ENCODE data around the gene PRRX2. TPM values are rescaled to one million over a fixed set of nuclear protein-coding genes. Genes with fewer than 3 reads are reported as not detected.

Gene PRRX2
- total and polyA plus RNA-seq, 2 of the 4 experiments (the other 2 are of a cell fraction) = 12.7 to 35.5 TPM

- Histone ChIP-seq H3K4me2 (ENCODE audit: low read depth, low read length) (no peak overlapping the region), H2BK5ac (ENCODE audit: low read depth, low read length, poor library complexity, severe bottlenecking) (no peak overlapping the region), H3K4me3 (ENCODE audit: insufficient read depth, low read depth, low read length) (no peak overlapping the region), H3K9me1 (ENCODE audit: insufficient read depth, low read length) (peaks cover 16% of the 10 kb centered on the region), H3K9me3 (ENCODE audit: control insufficient read depth, insufficient read depth, low read length) (no peaks in the 10 kb centered on the region), H3K36me3 (ENCODE audit: control insufficient read depth, insufficient read depth, low read length) (peaks cover 33% of the 10 kb centered on the region), H2AFZ (replicated peaks; ENCODE audit: low read length, poor library complexity) (no peak overlapping the region), H2AK9ac (replicated peaks; ENCODE audit: low read depth, low read length, poor library complexity) (no peak overlapping the region), H3K27ac (ENCODE audit: insufficient read depth, low read length) (no peak overlapping the region), H3K14ac (replicated peaks; ENCODE audit: low read depth, low read length) (no peak overlapping the region), H2AK5ac (ENCODE audit: low read depth, low read length) (no peak overlapping the region), H3K9ac (ENCODE audit: low read depth, low read length) (no peak overlapping the region), H3K4ac (ENCODE audit: low read depth, low read length) (no peak overlapping the region), H2BK15ac (ENCODE audit: low read depth, low read length) (no peak overlapping the region), H2BK20ac (ENCODE audit: low read depth, low read length) (no peak overlapping the region), H2BK120ac (ENCODE audit: low read depth, low read length) (no peak overlapping the region), H3K79me1 (ENCODE audit: low read depth in 1 of 2, low read length in 2 of 2) (peaks cover 7 to 51% of the 10 kb centered on the region in 2 experiments), H4K20me1 (ENCODE audit: insufficient read depth, low read length) (peaks cover 5% of the 10 kb centered on the region; the same call in 1 of the 2 replicates), H3K27me3 (ENCODE audit: control insufficient read depth, insufficient read depth, low read length) (no peaks in the 10 kb centered on the region), H4K5ac (ENCODE audit: low read depth, low read length) (no peak overlapping the region), H3K4me1 (ENCODE audit: control insufficient read depth, insufficient read depth, low read length) (peaks cover 15% of the 10 kb centered on the region), H4K91ac (ENCODE audit: insufficient read depth, low read depth, low read length) (no peak overlapping the region), H3K23ac (ENCODE audit: low read depth, low read length) (no peak overlapping the region), H3K56ac (ENCODE audit: extremely low read depth, insufficient read depth, low read length) (no peak overlapping the region), H4K8ac (ENCODE audit: low read depth in 2 of 2, low read length in 2 of 2) (no peak overlapping the region), H3K18ac (ENCODE audit: low read depth, low read length) (no peak overlapping the region)
- ATAC-seq (ENCODE audit: low read depth) = no peak
- POLR2A ChIA-PET (ENCODE audit: unreplicated experiment) = no interaction called here
- intact Hi-C loops (cut with micrococcal nuclease) (no loop called here), dilution Hi-C loops (cut with HindIII; ENCODE audit: low sequenced_read_pairs, unreplicated experiment) (no loop called here), in situ Hi-C loops (cut with MboI; ENCODE audit: low sequenced_read_pairs) (no loop called here)
- TF ChIP-seq ELK1 (IDR thresholded peaks at IDR 0.05; ENCODE audit: borderline replicate concordance, low read depth, low read length) (no peak), POLR2A (IDR thresholded peaks at IDR 0.05; ENCODE audit: low read depth, low read length) (no peak), FOS (IDR thresholded peaks at IDR 0.05; ENCODE audit: low read depth, low read length) (no peak), RAD21 (IDR thresholded peaks at IDR 0.05; ENCODE audit: low read length) (no peak), MAFK (IDR thresholded peaks at IDR 0.05; ENCODE audit: low read depth, low read length) (no peak), MXI1 (IDR thresholded peaks at IDR 0.05; ENCODE audit: borderline replicate concordance, low read depth, low read length) (no peak), RFX5 (IDR thresholded peaks at IDR 0.05; ENCODE audit: low read depth, low read length) (no peak), USF2 (IDR thresholded peaks at IDR 0.05; ENCODE audit: low read depth, low read length) (no peak)
- CTCF ChIA-PET = interaction anchor here (2.1 kb wide), 1 partner anchor 8 kb away, joined by 8 read pairs; no protein-coding TSS in a partner anchor
- BruUV-seq (replicated peaks) = no TSS peak
- WGBS, 2 experiments (ENCODE audit: extremely low coverage in 2 of 2, insufficient read length in 1 of 2) = 87% methylated on average over 21 of the region's 38 CpGs; no CpG with 5 or more reads in 1 of the 2 experiments
- DNase-seq = no peak
Measured at GRCh38 chr9:129719135-129719534, 53.7 kb downstream of the PRRX2 start.

Measured in IMR-90 (cell line).